ENCODE data around the gene TNFRSF25. TPM values are rescaled to one million over a fixed set of nuclear protein-coding genes. Genes with fewer than 3 reads are reported as not detected.

TNFRSF25 gene
- total and polyA plus RNA-seq, 9 of the 15 experiments (the other 6 are each of a cell fraction or from before 2014, with no cell fraction given) = 0.24 to 0.49 TPM; not detected in 7

GRCh38 chr1:6486433-6487011 is 20.5 kb upstream of the TNFRSF25 start (continued):
- TF ChIP-seq PKNOX1 (IDR thresholded peaks at IDR 0.05) (peak; percentile 66), STAG1 (CRISPR knock-in tag; IDR thresholded peaks at IDR 0.05; ENCODE audit: borderline replicate concordance) (peak; percentile 64; the same call in 1 of the 2 replicates), TFAP4 (CRISPR knock-in tag; IDR thresholded peaks at IDR 0.05; ENCODE audit: borderline replicate concordance) (peak; percentile 73; the same call in 1 of the 2 replicates), CREM (IDR thresholded peaks at IDR 0.05; ENCODE audit: low read depth) (peak; percentile 50; the same call in 1 of the 2 replicates), MEIS2 (IDR thresholded peaks at IDR 0.05; ENCODE audit: partially characterized antibody) (peak; percentile 35), NRF1 (conservative IDR thresholded peaks at IDR 0.05 in 1 of 2, IDR thresholded peaks at IDR 0.05 in 1 of 2) (peak in 1 of 2 experiments; percentile 29; a peak in 1 of 4 replicates), ZNF57 (CRISPR knock-in tag; IDR thresholded peaks at IDR 0.05) (no peak), KLF16 (IDR thresholded peaks at IDR 0.05) (peak; percentile 55), NFIC (IDR thresholded peaks at IDR 0.05) (0 out of 2 replicates have a peak, but pooled peaks have one; percentile 7), STAT5B (CRISPR knock-in tag; IDR thresholded peaks at IDR 0.05) (no peak), CTCFL (IDR thresholded peaks at IDR 0.05; ENCODE audit: borderline replicate concordance, insufficient read depth, low read depth, low read length, poor library complexity, severe bottlenecking) (peak; percentile 90), CBX3 (IDR thresholded peaks at IDR 0.05; ENCODE audit: borderline replicate concordance in 1 of 2, low read length in 2 of 2) (peak in 1 of 2 experiments; percentile 42; a peak in 1 of 3 replicates), RCOR1 (IDR thresholded peaks at IDR 0.05; ENCODE audit: borderline replicate concordance in 1 of 2, low read depth in 2 of 2, low read length in 2 of 2) (peak in 1 of 2 experiments; percentile 38; a peak in 1 of 4 replicates), NKRF (IDR thresholded peaks at IDR 0.05; ENCODE audit: borderline replicate concordance) (peak; percentile 41; the same call in 1 of the 2 replicates), MNT (conservative IDR thresholded peaks at IDR 0.05) (peak in 1 of 2 experiments; percentile 55; a peak in 1 of 4 replicates)
